HL-60/S4 treated with retinoic acid at 250 ng/mL for 4 days and 3 days (cell line): ENCODE results near the gene ELK4.
"Not testable (repeated sequence)": the region's sequence is repeated elsewhere in the genome, so short reads cannot be mapped to it uniquely, and the experiment has no call there.

Experiments used
- in situ Hi-C: fragments of 300-500 bp; cut with MboI; formaldehyde crosslinking; loops from 2 replicates; pipeline ENCODE4 v1.7.0; 2022; ENCODE audit warnings: low sequenced_read_pairs

Gene ELK4

GRCh38 chr1:205664399-205665017 lies 32.7 kb upstream of the ELK4 start:
- in situ Hi-C loops: no loop called here

DNA sequence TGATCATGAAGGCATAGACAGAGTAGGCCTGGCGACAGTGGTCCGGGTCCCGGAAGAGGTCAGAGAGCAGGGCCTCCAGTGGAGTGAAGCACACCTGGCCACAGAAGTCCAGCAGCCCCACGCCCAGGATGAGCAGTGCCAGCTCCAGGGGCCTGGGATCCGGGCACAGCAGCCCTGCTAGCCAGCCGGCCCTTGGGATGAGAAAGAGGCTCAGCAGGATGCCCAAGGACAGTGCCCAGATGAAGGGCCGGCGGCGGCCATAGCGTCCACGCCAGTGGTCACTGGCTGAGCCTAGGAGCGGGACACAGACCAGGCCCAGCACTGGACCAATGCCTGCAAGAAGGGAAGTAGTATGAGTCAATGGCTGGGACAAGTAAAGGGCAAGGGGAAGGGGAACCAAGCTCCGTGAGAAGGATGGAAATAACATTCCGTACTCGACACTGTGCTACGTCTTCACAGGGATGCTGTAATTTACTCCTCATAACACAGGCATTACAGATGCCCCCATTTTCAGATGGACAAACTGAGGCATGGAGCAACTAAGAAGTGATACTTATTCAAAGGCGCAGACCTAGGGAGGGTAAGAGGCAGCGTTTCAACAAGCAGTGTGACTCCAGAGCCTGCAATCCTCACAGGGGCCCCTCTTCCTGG lies 31.6 kb upstream of the ELK4 start:
- in situ Hi-C loops: no loop called here

GRCh38 chr1:205662791-205663190 lies 31.0 kb upstream of the ELK4 start:
- in situ Hi-C loops: no loop called here

DNA sequence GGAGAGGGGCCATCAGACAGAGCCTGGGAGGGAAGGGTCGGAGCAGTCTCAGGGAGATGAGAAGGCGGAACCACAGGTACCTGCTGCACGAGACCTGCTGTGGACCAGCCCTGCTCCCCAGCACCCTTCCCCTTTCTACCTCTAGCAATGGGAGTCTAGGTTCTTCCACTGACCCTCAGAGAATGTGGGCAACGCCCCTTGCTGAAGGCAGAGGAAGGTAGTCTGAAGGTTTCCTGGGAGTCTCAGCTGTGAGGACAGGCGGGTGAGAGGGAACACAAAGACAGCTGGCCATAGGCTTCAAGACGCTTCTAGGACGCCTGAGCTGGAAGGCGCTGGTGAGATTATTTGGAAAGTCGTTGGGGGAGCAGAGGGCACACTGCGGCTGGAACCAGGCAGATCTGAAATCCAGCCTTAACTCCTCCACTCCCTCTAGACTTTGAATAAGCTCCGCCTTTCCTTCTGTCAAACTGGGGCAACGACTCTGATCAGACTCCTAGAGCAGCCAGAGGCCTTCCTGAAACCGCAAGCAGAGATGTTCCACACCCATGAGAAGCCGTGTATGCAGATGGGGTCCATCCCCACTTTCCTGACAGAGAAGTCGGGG lies 30.4 kb upstream of the ELK4 start:
- in situ Hi-C loops: no loop called here

- in situ Hi-C loops: no loop called here
Measured at GRCh38 chr1:205661429-205662134, 29.8 kb upstream of the ELK4 start.

GRCh38 chr1:205660361-205660760 lies 28.6 kb upstream of the ELK4 start:
- in situ Hi-C loops: no loop called here

DNA sequence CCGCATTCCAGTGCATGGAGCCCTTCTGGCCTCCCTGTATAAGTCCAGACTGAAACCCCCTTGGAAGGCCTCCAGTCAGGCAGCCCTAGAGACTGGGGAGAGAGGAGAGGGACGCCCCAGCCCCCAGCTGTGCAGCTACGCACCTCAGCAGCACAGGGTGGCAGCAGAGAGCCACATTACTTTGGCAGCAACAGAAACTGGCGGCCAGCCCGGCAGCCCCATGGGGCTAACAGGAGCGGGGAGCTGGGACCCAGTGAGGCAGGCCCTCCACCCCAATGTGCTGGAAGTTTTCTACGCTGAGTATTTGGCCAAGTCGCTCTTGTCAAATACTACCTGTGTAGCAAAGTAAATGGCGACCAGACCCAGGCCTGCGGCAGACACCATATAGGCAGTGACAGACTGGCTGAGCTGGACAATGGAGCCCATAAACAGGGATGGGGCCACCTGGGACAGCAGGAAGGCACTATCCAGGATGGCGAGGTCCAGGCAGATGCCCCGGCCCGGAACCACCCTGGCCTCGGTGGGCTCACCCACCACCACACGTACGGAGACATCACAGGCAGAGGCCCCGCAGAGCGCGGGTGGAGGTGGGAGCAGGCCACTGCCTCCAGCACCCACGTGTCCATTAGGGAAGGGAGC lies 27.3 kb upstream of the ELK4 start:
- in situ Hi-C loops: loop anchor here (10.0 kb wide), 1 partner anchor 134 kb away; no protein-coding TSS in a partner anchor

GRCh38 chr1:205656236-205656635 lies 24.4 kb upstream of the ELK4 start:
- in situ Hi-C loops: loop anchor here (10.0 kb wide), 1 partner anchor 131 kb away; no protein-coding TSS in a partner anchor

- in situ Hi-C loops: loop anchor here (10.0 kb wide), 1 partner anchor 128 kb away; no protein-coding TSS in a partner anchor
Measured at GRCh38 chr1:205652984-205653383, 21.2 kb upstream of the ELK4 start.

GRCh38 chr1:205650241-205650640 lies 18.4 kb upstream of the ELK4 start:
- in situ Hi-C loops: loop anchor here (10.0 kb wide), 1 partner anchor 125 kb away; no protein-coding TSS in a partner anchor

DNA sequence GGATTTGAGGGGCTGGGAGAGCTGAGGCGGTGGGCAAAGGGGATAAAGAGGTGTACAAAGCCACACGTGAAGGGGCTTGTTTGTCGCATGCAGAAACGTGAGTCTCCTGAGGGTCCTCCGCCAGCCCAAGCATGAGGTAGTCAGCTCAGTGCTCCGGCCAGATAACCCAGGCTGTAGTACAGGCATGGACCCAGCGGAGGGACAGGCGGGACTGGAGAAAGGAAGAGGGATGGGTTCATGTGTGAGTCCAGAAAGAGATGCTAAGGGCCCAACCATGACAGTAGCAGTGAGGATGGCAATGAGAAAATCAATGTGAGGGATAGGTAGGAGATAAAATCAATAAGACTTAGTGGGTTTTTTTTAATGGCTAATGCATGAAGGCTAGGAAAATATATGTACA lies 13.7 kb upstream of the ELK4 start:
- in situ Hi-C loops: no loop called here

DNA sequence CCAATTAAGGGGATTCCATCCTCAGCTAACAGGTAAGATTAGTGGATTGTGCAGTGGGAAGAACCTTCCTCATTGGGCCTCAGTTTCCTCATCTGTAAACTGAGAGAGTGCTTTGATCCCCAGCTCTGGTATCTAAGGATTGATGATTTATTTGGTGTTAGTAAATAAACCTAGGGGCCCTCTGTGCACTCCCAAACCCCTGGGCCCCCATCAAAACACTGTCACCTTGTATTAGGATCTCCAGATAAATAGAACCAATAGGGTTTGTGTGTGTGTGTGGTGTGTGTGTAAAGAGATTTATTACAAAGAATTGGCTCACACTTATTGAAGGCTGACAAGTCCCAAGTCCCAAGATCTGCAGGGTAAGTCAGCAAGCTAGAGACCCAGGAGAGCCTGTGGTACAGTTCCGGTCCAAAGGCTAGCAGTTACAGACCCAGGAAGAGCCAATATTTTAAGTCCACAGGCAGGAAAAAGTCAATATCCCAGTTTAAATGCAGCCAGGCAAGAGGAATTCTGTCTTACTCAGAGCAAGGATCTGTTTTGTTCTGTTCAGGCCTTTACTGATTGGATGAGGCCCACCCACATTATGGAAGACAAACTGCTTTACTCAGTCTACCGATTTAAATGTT lies 11.0 kb upstream of the ELK4 start:
- in situ Hi-C loops: no loop called here

GRCh38 chr1:205639567-205639966 lies 7.8 kb upstream of the ELK4 start:
- in situ Hi-C loops: no loop called here

- in situ Hi-C loops: no loop called here
Measured at GRCh38 chr1:205637854-205638468, 6.2 kb upstream of the ELK4 start.

DNA sequence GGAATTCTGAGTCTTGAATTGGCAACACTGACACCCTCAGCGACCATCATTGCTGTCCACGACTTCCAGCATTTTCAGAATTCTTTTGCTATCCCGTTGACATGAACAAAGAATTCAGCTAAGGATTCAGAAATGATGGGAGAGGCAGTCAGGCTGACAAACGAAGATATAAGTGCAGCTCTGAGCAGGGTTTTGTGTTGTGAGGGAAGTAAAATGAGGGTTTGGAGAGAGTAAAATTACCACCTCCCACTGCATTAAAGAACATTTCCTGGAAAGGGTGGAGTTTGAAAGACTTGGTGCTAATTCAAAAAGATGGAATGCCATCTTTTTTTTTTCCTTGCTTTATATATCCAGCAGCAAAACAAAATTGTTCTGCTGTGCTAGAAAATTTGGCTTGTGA lies 4.9 kb upstream of the ELK4 start:
- in situ Hi-C loops: no loop called here

DNA sequence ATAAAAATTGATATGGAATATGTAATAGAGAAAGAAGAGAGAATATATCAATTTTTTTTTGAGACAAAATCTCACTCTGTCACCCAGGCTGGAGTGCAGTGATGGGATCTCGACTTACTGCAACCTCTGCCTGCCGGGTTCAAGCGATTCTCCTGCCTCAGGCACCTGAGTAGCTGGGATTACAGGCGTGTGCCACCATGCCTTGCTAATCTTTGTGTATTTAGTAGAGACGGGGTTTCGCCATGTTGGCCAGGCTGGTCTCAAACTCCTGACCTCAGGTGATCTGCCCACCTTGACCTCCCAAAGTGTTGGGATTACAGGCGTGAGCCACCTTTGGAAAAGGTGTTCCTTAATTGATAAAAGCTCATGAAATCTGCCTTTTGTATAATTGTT lies 4.3 kb upstream of the ELK4 start:
- in situ Hi-C loops: not testable (repeated sequence)

DNA sequence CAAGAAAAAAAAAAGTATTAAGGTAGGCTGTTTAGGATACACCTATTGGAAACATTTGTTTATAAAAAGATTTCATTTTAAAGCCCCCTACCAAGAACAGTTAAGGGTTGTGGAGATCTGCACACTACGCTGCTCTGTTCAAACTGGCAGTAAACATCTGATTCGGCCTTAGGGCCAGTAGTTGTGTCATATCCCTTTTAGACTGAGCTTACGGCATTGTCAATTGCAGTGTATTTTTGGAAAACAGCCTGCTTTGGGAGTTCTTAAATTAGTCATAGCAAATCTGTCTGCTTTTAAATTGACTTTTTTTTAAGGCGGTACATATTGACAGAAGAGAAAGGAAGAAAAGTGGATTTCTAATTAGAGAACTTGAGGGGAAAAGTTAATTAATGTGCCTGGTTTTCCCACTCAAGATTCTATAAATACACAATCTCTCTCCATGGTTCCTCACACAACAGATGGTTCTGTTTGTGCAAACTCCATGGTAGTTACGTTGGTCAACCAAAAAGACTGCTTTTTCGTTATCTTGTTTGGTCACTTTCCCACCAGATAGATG lies 1.7 kb upstream of the ELK4 start:
- in situ Hi-C loops: no loop called here

DNA sequence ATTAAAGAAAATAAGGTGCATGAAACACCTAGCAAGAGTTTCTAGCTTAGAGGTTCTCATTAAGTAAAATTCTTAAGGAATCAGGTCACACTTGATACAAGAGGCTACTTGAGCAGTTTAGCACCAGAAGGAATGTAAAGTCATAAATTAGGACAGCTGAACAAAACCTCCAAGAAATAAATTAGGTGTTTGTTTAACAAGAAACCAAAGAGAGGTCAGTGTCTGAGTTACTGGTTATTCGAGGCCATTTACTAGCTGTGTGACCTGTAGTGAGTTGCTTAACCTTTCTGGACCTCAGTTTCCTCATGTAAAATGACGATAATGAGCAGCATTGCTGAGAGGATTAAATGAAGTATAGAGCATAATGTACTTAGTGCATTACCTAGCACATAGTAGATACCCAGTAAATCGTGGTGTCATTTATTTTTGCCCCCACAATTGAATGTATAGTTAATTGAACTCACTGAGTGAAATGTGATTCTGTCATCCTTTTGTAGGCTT lies 908 bp upstream of the ELK4 start:
- in situ Hi-C loops: no loop called here

DNA sequence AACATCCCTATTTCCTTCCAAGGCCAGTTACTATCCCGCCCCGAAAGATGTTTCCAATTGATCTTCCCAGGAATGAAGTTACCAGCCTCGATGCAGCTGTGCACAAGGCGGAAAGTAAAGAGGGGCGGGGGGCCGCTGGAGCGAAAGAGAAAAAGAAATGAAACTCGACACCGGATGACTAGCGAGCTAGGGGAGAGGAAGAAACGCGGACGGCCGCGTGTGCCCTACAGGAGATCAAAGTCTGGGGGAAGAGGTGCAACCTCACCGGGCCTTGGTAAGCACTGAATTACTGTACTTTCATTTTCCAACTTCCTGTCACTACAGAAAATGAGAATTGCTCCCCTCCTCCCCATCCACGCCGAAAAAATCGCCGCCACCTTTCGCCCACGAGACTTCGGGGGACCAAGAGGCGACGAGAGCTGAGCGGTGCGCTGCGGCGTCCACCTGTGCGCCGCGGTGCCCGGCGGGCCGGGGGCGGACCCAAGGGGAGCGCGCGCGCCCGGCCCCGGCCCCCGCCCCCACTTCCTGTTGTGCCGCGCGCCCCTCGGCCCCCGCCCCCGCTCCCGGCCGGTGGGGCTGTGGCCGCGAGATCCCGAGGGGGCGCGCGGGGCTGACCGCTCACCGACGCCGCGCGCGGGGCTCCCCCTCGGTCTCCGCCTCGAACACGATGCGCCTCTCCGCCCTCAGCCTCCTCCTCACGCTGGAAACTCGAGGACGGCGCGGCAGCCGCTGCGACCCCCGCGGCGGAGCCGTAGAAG lies 622 bp downstream of the ELK4 start:
- in situ Hi-C loops: no loop called here
